ENCODE results near the gene ETNPPL. TPM values are rescaled to one million over a fixed set of nuclear protein-coding genes. Genes with fewer than 3 reads are reported as not detected.

Gene ETNPPL
- total RNA-seq, 1 experiment from 2014 or later, result 0.52 TPM

DNA sequence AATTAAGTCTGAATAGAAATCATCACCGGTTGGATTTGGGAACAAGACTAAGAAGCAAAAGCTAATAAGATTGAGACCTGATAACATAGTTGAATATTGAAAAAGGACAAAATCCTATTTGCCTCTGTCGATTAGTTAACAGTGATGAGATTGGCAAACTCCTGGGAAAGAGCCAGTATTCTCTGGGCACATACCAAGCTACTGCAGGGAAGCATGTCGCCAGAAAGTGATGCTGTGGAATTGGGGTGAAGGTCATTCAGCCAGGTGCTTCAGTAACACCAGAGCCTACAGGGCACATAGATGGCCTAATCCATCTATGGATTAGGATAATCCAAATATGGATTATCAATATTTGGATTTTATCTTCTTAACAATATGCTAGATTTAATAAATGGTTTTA lies 68.4 kb downstream of the ETNPPL start:
- no TSS peak for BruUV-seq (replicated peaks)
- Histone ChIP-seq H3K4me1 (ENCODE audit: insufficient read depth, low read length, poor library complexity, severe bottlenecking) (no peaks in the 10 kb centered on the region), H3K27ac (ENCODE audit: low read depth, low read length, poor library complexity, severe bottlenecking) (no peak overlapping the region), H3K27me3 (replicated peaks; ENCODE audit: insufficient read depth, low read depth, low read length, poor library complexity) (no peaks in the 10 kb centered on the region), H3K36me3 (ENCODE audit: insufficient read depth, low read length, poor library complexity, severe bottlenecking) (no peaks in the 10 kb centered on the region), H3K4me3 (ENCODE audit: low read depth, low read length, poor library complexity, severe bottlenecking) (no peak overlapping the region), H3K9me3 (ENCODE audit: low read depth, low read length, poor library complexity, severe bottlenecking) (no peaks in the 10 kb centered on the region)
- TF ChIP-seq EZH2 (IDR thresholded peaks at IDR 0.05; ENCODE audit: borderline replicate concordance, low read depth, low read length, poor library complexity, severe bottlenecking), result no peak
- TF ChIP-seq, protein P1, sequence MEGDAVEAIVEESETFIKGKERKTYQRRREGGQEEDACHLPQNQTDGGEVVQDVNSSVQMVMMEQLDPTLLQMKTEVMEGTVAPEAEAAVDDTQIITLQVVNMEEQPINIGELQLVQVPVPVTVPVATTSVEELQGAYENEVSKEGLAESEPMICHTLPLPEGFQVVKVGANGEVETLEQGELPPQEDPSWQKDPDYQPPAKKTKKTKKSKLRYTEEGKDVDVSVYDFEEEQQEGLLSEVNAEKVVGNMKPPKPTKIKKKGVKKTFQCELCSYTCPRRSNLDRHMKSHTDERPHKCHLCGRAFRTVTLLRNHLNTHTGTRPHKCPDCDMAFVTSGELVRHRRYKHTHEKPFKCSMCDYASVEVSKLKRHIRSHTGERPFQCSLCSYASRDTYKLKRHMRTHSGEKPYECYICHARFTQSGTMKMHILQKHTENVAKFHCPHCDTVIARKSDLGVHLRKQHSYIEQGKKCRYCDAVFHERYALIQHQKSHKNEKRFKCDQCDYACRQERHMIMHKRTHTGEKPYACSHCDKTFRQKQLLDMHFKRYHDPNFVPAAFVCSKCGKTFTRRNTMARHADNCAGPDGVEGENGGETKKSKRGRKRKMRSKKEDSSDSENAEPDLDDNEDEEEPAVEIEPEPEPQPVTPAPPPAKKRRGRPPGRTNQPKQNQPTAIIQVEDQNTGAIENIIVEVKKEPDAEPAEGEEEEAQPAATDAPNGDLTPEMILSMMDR (conservative IDR thresholded peaks at IDR 0.05; ENCODE audit: low read depth, low read length), result no peak
- DNase-seq (ENCODE audit: low spot score), result no peak
- POLR2A ChIA-PET (ENCODE audit: low non-redundant PET), result interaction anchor here (0.6 kb wide), 1 partner anchor 1033 kb away, joined by 4 read pairs; no protein-coding TSS in a partner anchor
- intact Hi-C loops (cut with micrococcal nuclease; ENCODE audit: unreplicated experiment), result no loop called here
- CTCF ChIA-PET, result no interaction called here

DNA sequence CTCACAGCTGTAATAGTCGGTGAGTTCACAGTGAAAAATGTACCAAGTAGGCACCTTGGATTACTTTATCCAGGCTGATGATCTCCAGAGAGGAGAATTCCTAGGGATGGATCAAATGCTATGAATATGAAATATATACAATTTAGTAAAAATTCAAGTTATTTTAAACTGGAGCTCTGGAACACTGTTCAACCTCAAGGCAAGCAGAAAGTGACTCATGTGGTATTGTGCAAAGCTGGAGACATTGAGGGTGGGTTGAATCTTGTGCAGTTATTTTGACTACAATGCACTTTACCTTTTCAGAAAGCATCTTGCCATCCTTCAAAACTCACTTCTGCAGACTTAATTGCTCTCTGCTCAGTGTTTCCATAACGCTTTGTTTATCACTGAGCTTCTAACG lies 69.0 kb downstream of the ETNPPL start:
- BruUV-seq (replicated peaks), result no TSS peak

DNA sequence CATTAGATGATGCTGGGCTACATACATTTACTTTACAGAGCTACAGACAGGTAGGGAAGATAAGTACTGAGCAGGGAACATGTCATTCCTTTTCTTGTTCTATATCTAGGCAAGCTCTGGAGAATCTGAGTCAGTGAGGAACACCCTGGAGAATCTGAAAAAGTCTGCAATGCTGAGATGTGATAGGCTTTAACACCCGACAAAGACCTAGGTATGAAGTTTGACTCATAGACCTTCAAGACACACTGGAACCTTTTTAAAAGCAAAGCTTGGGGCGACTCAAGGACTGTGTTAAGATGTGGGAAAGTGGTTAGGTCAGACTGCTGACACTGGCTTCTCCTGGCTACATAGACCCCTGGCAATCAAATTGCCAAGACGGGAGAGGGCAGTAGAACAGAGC lies 69.6 kb downstream of the ETNPPL start:
- H3K27ac ChIP-seq (ENCODE audit: low read depth, low read length, poor library complexity, severe bottlenecking), result no peak overlapping the region
- TF ChIP-seq, protein P1 (conservative IDR thresholded peaks at IDR 0.05; ENCODE audit: low read depth, low read length), result no peak
- H3K9me3 ChIP-seq (ENCODE audit: low read depth, low read length, poor library complexity, severe bottlenecking), result no peaks in the 10 kb centered on the region
- ChIA-PET POLR2A (ENCODE audit: low non-redundant PET) (no interaction called here), CTCF (no interaction called here)
- no peaks in the 10 kb centered on the region for H3K36me3 ChIP-seq (ENCODE audit: insufficient read depth, low read length, poor library complexity, severe bottlenecking)
- no TSS peak for BruUV-seq (replicated peaks)
- intact Hi-C loops (cut with micrococcal nuclease; ENCODE audit: unreplicated experiment), result no loop called here
- no peak overlapping the region for H3K4me3 ChIP-seq (ENCODE audit: low read depth, low read length, poor library complexity, severe bottlenecking)
- no peak for DNase-seq (ENCODE audit: low spot score)
- no peaks in the 10 kb centered on the region for H3K4me1 ChIP-seq (ENCODE audit: insufficient read depth, low read length, poor library complexity, severe bottlenecking)
- H3K27me3 ChIP-seq (replicated peaks; ENCODE audit: insufficient read depth, low read depth, low read length, poor library complexity), result no peaks in the 10 kb centered on the region

More for the DNA sequence above, 69.0 kb downstream of the ETNPPL start:
- Histone ChIP-seq H3K4me3 (ENCODE audit: low read depth, low read length, poor library complexity, severe bottlenecking) (no peak overlapping the region), H3K36me3 (ENCODE audit: insufficient read depth, low read length, poor library complexity, severe bottlenecking) (no peaks in the 10 kb centered on the region), H3K9me3 (ENCODE audit: low read depth, low read length, poor library complexity, severe bottlenecking) (no peaks in the 10 kb centered on the region), H3K4me1 (ENCODE audit: insufficient read depth, low read length, poor library complexity, severe bottlenecking) (no peaks in the 10 kb centered on the region), H3K27me3 (replicated peaks; ENCODE audit: insufficient read depth, low read depth, low read length, poor library complexity) (no peaks in the 10 kb centered on the region), H3K27ac (ENCODE audit: low read depth, low read length, poor library complexity, severe bottlenecking) (no peak overlapping the region)
- DNase-seq (ENCODE audit: low spot score), result no peak
- CTCF ChIA-PET, result no interaction called here
- intact Hi-C loops (cut with micrococcal nuclease; ENCODE audit: unreplicated experiment), result no loop called here
- TF ChIP-seq, protein P1 (conservative IDR thresholded peaks at IDR 0.05; ENCODE audit: low read depth, low read length), result no peak
- no peak for TF ChIP-seq EZH2 (IDR thresholded peaks at IDR 0.05; ENCODE audit: borderline replicate concordance, low read depth, low read length, poor library complexity, severe bottlenecking)
- POLR2A ChIA-PET (ENCODE audit: low non-redundant PET), result interaction anchor here (0.6 kb wide), 1 partner anchor 1033 kb away, joined by 4 read pairs; no protein-coding TSS in a partner anchor

Other genes starting within 250 kb of the ETNPPL start
- 855 and 932 TPM in 2 replicates for gene RPL34, start 142.5 kb downstream of the ETNPPL start, total RNA-seq (2021)
- gene OSTC, start 112.5 kb downstream of the ETNPPL start, total RNA-seq (2021), result 130 and 137 TPM in 2 replicates